PFSK-1 (cell line): ENCODE data around the gene NCAPH2.

Source experiments
- FOXP2 ChIP-seq: optimal IDR thresholded peaks from 2 replicates; pipeline ENCODE3; 2011; ENCODE audit warnings: borderline replicate concordance, control low read depth, inconsistent platforms; ENCODE audit not compliant: insufficient read depth; ENCODE audit errors: extremely low read length, extremely low read depth
- POLR2AphosphoS5 ChIP-seq: IDR thresholded peaks from 2 replicates; pipeline ENCODE4 v1.6.1; 2012; ENCODE audit warnings: low read depth, mild to moderate bottlenecking, control low read depth, low read length, moderate library complexity
- SIN3A ChIP-seq: IDR thresholded peaks from 2 replicates; pipeline ENCODE4 v1.6.1; 2012; ENCODE audit warnings: mild to moderate bottlenecking, low read length, moderate library complexity, borderline replicate concordance; ENCODE audit not compliant: insufficient read depth
- TAF1 ChIP-seq: IDR thresholded peaks from 2 replicates; pipeline ENCODE4 v1.6.1; 2012; ENCODE audit warnings: low read length, control low read depth, borderline replicate concordance; ENCODE audit not compliant: insufficient read depth
- TF ChIP-seq, protein P1 (sequence below), 2 experiments: IDR thresholded peaks; 2 replicates each; pipeline versions ENCODE4 v1.6.1 to v1.8.0; 2011 to 2012; ENCODE audit warnings: low read depth in 2 of 2, low read length in 2 of 2, control low read depth in 1 of 2, inconsistent platforms in 1 of 2, mild to moderate bottlenecking in 1 of 2, moderate library complexity in 1 of 2; ENCODE audit not compliant: insufficient read depth in 1 of 2

DNA sequence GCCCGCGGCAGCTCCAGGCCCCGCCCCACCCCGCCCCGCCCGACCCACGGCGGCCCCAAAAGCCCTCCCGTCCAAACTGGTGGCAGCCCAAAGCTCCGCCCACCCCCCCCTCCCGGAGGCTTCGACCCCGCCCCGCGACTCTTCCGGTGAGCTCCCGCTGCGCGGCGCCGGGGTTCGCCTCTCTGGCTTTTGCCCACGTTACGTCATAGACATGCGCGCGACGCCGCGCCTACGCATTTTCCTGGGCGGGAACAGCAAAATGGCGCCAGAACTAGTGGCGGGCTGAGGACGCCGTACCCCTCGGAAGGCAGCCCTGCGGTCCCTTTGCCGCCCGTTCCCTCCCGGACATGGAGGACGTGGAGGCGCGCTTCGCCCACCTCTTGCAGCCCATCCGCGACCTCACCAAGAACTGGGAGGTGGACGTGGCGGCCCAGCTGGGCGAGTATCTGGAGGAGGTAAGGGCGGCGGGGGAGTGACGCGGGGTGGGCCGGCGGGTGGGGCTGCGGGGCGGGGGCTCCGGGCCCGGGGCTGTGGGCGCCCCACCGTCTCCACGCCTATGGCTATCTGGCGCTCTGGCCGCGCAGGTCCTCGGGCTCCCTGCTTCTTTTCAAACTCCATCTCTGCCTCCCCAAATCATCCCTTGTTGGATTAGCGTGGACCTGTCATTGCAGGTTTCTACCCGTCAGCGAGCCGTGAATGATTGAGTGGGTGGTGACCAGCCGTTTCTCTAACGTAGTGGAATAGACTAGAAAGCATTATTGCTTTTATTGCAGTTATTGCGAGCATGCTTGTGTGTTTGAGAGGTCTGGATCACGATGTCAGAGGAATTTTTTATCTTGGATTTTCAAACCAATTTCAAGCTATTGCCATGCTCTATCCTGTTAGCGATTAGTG is at the start of gene NCAPH2:
- peak; percentile 86; the same call in 1 of the 2 replicates for TF ChIP-seq TAF1
- TF ChIP-seq POLR2AphosphoS5 = peak; percentile 57
- TF ChIP-seq, protein P1, sequence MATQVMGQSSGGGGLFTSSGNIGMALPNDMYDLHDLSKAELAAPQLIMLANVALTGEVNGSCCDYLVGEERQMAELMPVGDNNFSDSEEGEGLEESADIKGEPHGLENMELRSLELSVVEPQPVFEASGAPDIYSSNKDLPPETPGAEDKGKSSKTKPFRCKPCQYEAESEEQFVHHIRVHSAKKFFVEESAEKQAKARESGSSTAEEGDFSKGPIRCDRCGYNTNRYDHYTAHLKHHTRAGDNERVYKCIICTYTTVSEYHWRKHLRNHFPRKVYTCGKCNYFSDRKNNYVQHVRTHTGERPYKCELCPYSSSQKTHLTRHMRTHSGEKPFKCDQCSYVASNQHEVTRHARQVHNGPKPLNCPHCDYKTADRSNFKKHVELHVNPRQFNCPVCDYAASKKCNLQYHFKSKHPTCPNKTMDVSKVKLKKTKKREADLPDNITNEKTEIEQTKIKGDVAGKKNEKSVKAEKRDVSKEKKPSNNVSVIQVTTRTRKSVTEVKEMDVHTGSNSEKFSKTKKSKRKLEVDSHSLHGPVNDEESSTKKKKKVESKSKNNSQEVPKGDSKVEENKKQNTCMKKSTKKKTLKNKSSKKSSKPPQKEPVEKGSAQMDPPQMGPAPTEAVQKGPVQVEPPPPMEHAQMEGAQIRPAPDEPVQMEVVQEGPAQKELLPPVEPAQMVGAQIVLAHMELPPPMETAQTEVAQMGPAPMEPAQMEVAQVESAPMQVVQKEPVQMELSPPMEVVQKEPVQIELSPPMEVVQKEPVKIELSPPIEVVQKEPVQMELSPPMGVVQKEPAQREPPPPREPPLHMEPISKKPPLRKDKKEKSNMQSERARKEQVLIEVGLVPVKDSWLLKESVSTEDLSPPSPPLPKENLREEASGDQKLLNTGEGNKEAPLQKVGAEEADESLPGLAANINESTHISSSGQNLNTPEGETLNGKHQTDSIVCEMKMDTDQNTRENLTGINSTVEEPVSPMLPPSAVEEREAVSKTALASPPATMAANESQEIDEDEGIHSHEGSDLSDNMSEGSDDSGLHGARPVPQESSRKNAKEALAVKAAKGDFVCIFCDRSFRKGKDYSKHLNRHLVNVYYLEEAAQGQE (IDR thresholded peaks at IDR 0.05; ENCODE audit: insufficient read depth in 1 of 2, low read depth in 2 of 2, low read length in 2 of 2) = peak in 1 of 2 experiments; percentile 49; a peak in 1 of 4 replicates
- peak; percentile 27; the same call in 1 of the 2 replicates for TF ChIP-seq SIN3A
- TF ChIP-seq FOXP2 = peak; percentile 90
